Pons (tissue), 1 donor: ENCODE results near the gene PPP1R27.

Source experiments
- DNase-seq: peaks from one replicate; pipeline ENCODE4 v3.0.0-alpha.2; 2016; ENCODE audit warnings: low spot score

PPP1R27 gene

GRCh38 chr17:81821147-81821546 lies 13.7 kb downstream of the PPP1R27 start:
- DNase-seq: no peak

GRCh38 chr17:81819708-81820107 lies 15.1 kb downstream of the PPP1R27 start:
- no peak for DNase-seq

DNA sequence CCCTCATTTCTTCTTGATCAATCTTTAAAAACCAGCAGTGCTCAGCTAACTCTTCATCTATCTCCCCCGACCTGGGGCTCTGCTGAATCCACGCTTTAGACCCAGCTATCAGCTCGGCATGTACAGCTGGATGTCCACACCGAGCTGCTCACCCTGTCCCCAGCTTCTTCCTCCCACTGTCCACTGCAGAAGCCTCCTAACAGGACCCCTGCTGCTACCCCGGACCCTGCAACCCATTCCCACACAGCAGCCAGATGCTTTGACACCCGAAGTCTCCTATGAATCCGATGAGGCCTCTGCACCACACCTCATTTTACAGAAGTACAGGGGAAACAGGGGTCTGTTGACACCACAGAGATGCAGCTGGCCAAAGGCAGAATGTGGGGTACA lies 17.1 kb downstream of the PPP1R27 start:
- no peak for DNase-seq

DNA sequence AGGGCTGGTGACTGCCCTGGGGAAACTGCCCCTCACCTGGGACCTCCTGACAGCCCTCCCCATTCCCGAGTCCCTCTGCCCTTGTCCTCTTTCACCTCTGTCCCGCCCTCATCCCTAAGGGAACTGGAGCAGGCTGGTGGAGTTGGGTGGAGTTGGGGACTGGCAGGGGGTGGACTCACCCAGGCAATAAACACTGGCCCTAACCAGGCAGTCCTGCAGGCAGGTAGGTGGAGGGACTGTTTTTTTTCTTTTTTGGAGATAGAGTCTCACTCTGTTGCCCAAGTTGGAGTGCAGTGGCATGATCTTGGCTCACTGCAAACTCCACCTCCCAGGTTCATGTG lies 19.2 kb downstream of the PPP1R27 start:
- DNase-seq: no peak

DNA sequence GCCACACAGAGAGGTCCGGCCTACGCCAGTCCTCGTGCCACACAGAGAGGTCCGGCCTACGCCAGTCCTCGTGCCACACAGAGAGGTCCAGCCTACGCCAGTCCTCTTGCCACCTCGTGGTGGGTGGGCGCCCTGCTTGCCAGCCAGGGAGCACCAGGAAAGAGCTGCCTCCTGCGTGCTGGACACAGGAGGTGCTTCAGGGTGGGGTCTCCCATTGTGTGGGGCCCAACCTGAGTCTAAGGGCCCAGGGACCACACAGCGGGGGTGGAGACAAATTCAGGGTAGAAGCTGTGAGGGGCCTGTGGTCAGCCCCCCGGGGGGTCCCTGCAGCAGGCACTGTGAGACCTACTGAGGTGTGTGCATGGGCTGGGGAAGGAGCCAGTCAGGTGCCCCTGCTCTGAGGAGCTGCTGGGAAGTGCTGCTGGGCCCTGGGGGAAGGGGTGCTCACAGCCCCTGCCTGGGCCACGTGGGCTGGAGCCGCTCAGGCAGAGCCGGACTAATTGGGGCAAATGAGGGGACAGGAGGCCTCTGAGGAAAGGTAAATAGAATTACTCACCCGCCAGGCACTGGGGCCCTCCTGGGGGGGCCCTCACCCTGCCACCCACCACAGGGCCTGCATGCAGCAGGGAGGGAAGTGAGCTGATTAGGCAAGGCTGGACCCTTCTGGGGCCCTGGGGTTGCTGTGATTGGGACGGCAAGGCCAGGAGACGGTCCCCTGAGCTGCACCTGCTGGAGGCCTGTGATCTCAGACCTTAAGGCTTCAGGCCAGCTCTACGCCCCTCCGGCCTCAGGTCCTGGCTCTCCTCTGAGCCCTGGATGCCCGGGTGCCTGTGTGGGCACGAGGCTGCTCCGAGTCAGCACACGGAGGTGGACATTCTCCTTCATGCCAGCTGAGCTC lies 19.9 kb downstream of the PPP1R27 start:
- DNase-seq: no peak

GRCh38 chr17:81813861-81814683 lies 20.8 kb downstream of the PPP1R27 start:
- no peak for DNase-seq

DNA sequence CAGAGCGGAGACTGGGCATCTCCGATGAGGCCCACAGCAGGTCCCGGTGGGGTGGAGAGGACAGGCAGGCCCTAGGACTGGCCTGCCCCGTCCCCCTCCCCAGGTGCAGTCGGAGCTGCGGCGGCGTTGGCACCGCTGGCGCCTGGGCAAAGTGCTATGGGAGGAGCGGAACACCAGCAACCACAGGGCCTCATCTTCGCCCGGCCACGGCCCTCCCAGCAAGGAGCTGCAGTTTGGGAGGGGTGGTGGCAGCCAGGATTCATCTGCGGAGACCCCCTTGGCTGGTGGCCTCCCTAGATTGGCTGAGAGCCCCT lies 21.5 kb downstream of the PPP1R27 start:
- no peak for DNase-seq

- DNase-seq: no peak
Measured at GRCh38 chr17:81812571-81813370, 22.1 kb downstream of the PPP1R27 start.

- no peak for DNase-seq
Measured at GRCh38 chr17:81811705-81812570, 22.9 kb downstream of the PPP1R27 start.

GRCh38 chr17:81810892-81811704 lies 23.8 kb downstream of the PPP1R27 start:
- no peak for DNase-seq

- DNase-seq: no peak
Measured at GRCh38 chr17:81810476-81810875, 24.4 kb downstream of the PPP1R27 start.

GRCh38 chr17:81809556-81809998 lies 25.3 kb downstream of the PPP1R27 start:
- no peak for DNase-seq

GRCh38 chr17:81808778-81809555 lies 25.9 kb downstream of the PPP1R27 start:
- DNase-seq: no peak

- no peak for DNase-seq
Measured at GRCh38 chr17:81807839-81808238, 27.0 kb downstream of the PPP1R27 start.

GRCh38 chr17:81807210-81807719 lies 27.6 kb downstream of the PPP1R27 start:
- no peak for DNase-seq

DNA sequence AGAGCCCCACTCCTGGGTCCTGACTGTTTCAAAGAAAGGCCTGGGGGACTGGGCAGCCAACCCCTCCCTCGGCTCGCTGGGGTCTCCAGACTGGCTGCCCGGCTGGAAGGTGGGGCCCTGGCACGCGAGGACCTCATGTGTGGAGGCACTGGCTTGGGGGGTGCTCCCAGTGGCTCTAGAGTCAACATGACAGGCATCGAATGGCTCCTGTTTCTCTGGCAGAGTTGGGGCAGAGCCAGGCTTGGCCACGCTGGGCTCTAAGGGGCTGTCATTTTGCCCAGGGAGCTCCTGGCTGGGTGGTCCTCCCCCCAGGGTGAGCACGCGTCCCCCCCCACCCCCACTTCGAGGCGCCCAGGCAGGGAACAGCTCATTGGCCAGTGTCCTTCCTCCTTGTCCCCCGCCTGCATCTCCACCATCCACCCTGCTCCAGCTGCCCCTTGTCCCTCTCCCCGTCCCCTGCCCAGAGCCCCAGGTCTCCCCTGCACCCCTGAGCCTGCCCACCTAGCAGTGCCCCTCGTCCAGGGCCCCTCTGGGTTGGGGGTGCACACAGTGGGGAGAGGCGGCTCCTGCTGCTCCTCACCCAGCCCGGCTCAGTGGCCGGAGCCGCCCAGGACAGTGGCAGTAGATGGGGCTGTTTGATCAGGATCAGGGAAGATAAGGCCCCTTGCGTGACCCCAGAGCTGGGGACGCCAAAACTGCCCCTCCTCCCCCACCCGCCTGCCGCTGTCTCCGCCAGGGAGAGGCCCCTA lies 28.2 kb downstream of the PPP1R27 start:
- no peak for DNase-seq

DNA sequence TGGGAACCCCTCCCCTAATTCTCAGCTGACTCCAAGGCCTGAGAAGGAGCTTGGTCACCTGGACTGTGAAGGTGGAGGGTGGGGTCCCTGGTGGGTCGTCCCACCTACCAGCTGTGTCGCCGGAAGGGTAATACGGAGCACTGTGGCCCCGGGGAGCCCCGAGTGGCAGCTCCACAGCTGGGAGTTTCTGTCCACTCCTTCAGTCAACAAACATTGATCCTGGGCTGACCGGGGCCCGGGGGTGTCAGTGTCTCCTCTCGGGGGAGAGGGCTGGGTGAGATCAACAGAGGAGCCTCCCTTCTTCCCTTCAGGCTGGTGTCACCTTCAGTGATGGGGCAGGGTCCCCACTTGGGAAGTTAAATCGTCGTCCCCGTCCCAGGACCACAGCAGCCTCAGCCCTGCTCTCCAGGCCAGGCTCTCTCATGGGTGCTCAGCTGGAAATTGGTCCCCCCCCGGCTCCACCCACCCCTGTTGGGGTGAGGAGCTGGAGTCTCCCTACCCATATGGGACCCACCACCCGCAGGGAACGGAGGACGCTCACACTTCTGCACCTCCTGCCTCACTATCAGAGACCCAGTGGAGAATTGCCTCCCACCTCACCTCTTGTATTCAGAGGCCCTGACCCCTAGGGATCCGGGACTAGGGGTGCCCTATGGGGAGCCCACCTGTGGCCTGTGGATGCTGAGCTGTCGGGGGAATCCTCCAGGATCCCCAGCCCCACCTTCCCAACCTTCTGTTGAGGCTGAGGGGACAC lies 29.0 kb downstream of the PPP1R27 start:
- DNase-seq: no peak
